SK-N-SH treated with all-trans-retinoic acid at 6 μM for 48 hours (cell line): ENCODE measurements around the gene SYNGR3.

Experiments
- ATAC-seq: fragments of 200-7000 bp; cut with Tn5 transposase; 3 replicates; pipeline ENCODE4 v1.9.1; 2020; ENCODE audit warnings: mild to moderate bottlenecking, moderate library complexity
- ARNTL ChIP-seq: fragments of 450-650 bp; formaldehyde crosslinking; IDR thresholded peaks from 2 replicates; pipeline ENCODE4 v1.5.0; 2020; ENCODE audit warnings: low read depth, mild to moderate bottlenecking, moderate library complexity, borderline replicate concordance
- BACH2 ChIP-seq: fragments of 250-450 bp; sonication (Bioruptor Pico); IDR thresholded peaks from 2 replicates; pipeline ENCODE4 v1.9.0; 2021; ENCODE audit warnings: mild to moderate bottlenecking, borderline replicate concordance
- CSDC2 ChIP-seq: fragments of 250-450 bp; sonication (Bioruptor Pico); IDR thresholded peaks from 2 replicates; pipeline ENCODE4 v1.5.0; 2020; ENCODE audit warnings: mild to moderate bottlenecking, moderate library complexity
- ESRRG ChIP-seq: fragments of 250-450 bp; sonication (Bioruptor Pico); IDR thresholded peaks from 2 replicates; pipeline ENCODE4 v1.6.1; 2021; ENCODE audit warnings: mild to moderate bottlenecking
- GLIS3 ChIP-seq: fragments of 250-450 bp; sonication (Bioruptor Pico); IDR thresholded peaks from 2 replicates; pipeline ENCODE4 v1.5.0; 2020; ENCODE audit warnings: mild to moderate bottlenecking, moderate library complexity
- ISL1 ChIP-seq: fragments of 250-450 bp; sonication (Bioruptor Pico); IDR thresholded peaks from 2 replicates; pipeline ENCODE4 v2.1.2; 2022; ENCODE audit warnings: mild to moderate bottlenecking, moderate library complexity
- OSR1 ChIP-seq: fragments of 250-450 bp; sonication (Bioruptor Pico); IDR thresholded peaks from 2 replicates; pipeline ENCODE4 v1.8.0; 2022; ENCODE audit warnings: moderate library complexity, mild to moderate bottlenecking, inconsistent platforms
- PPARA ChIP-seq: fragments of 250-450 bp; sonication (Bioruptor Pico); IDR thresholded peaks from 2 replicates; pipeline ENCODE4 v1.5.0; 2020; ENCODE audit warnings: mild to moderate bottlenecking, borderline replicate concordance
- RARB ChIP-seq: fragments of 250-450 bp; sonication (Bioruptor Pico); IDR thresholded peaks from 2 replicates; pipeline ENCODE4 v1.8.0; 2021; ENCODE audit warnings: mild to moderate bottlenecking, moderate library complexity
- SNAI2 ChIP-seq: fragments of 250-450 bp; sonication (Bioruptor Pico); IDR thresholded peaks from 2 replicates; pipeline ENCODE4 v1.5.0; 2020; ENCODE audit warnings: mild to moderate bottlenecking, moderate library complexity
- TOX ChIP-seq: fragments of 250-450 bp; sonication (Bioruptor Pico); IDR thresholded peaks from 2 replicates; pipeline ENCODE4 v1.8.0; 2021; ENCODE audit warnings: mild to moderate bottlenecking, moderate library complexity, borderline replicate concordance
- TSHZ2 ChIP-seq: fragments of 250-450 bp; sonication (Bioruptor Pico); IDR thresholded peaks from 2 replicates; pipeline ENCODE4 v1.5.0; 2020; ENCODE audit warnings: mild to moderate bottlenecking, moderate library complexity
- ZC3H10 ChIP-seq: fragments of 250-450 bp; sonication (Bioruptor Pico); IDR thresholded peaks from 2 replicates; pipeline ENCODE4 v1.5.1; 2021; ENCODE audit warnings: mild to moderate bottlenecking, moderate library complexity
- ZNF565 ChIP-seq: fragments of 450-650 bp; formaldehyde crosslinking; conservative IDR thresholded peaks from 2 replicates; pipeline ENCODE4 v1.5.0; 2020; ENCODE audit warnings: low read depth, mild to moderate bottlenecking, moderate library complexity
- ZNF70 ChIP-seq: fragments of 450-650 bp; formaldehyde crosslinking; IDR thresholded peaks from 2 replicates; pipeline ENCODE4 v1.5.0; 2020; ENCODE audit warnings: mild to moderate bottlenecking, moderate library complexity
- ZNF8 ChIP-seq: fragments of 450-650 bp; formaldehyde crosslinking; IDR thresholded peaks from 2 replicates; pipeline ENCODE4 v1.5.0; 2020; ENCODE audit warnings: mild to moderate bottlenecking, moderate library complexity
- TF ChIP-seq, protein P1 (sequence below): fragments of 250-450 bp; sonication (Bioruptor Pico); IDR thresholded peaks from 2 replicates; pipeline ENCODE4 v1.5.1; 2021; ENCODE audit warnings: mild to moderate bottlenecking, moderate library complexity
- TF ChIP-seq, protein P2 (sequence below): fragments of 250-450 bp; sonication (Bioruptor Pico); IDR thresholded peaks from 2 replicates; pipeline ENCODE4 v1.5.1; 2020; ENCODE audit warnings: low read depth, mild to moderate bottlenecking, moderate library complexity
- TF ChIP-seq, protein P3 (sequence below): fragments of 250-450 bp; sonication (Bioruptor Pico); IDR thresholded peaks from 2 replicates; pipeline ENCODE4 v1.8.0; 2021; ENCODE audit warnings: low read depth, mild to moderate bottlenecking, moderate library complexity, borderline replicate concordance

The SYNGR3 gene

GRCh38 chr16:2003827-2004641, 14.3 kb downstream of the SYNGR3 start:
- TF ChIP-seq SNAI2 (CRISPR knock-in tag) = no peak
- TF ChIP-seq TSHZ2 = no peak
- no peak for TF ChIP-seq BACH2
- no peak for TF ChIP-seq ZNF8 (CRISPR knock-in tag)
- TF ChIP-seq ZNF565 = no peak
- TF ChIP-seq ZNF70 (CRISPR knock-in tag) = no peak
- no peak for TF ChIP-seq TOX (CRISPR knock-in tag)
- TF ChIP-seq, protein P1, sequence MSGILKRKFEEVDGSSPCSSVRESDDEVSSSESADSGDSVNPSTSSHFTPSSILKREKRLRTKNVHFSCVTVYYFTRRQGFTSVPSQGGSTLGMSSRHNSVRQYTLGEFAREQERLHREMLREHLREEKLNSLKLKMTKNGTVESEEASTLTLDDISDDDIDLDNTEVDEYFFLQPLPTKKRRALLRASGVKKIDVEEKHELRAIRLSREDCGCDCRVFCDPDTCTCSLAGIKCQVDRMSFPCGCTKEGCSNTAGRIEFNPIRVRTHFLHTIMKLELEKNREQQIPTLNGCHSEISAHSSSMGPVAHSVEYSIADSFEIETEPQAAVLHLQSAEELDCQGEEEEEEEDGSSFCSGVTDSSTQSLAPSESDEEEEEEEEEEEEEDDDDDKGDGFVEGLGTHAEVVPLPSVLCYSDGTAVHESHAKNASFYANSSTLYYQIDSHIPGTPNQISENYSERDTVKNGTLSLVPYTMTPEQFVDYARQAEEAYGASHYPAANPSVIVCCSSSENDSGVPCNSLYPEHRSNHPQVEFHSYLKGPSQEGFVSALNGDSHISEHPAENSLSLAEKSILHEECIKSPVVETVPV (CRISPR knock-in tag) = no peak
- TF ChIP-seq ISL1 = no peak
- TF ChIP-seq ZC3H10 (CRISPR knock-in tag) = no peak
- TF ChIP-seq, protein P2, sequence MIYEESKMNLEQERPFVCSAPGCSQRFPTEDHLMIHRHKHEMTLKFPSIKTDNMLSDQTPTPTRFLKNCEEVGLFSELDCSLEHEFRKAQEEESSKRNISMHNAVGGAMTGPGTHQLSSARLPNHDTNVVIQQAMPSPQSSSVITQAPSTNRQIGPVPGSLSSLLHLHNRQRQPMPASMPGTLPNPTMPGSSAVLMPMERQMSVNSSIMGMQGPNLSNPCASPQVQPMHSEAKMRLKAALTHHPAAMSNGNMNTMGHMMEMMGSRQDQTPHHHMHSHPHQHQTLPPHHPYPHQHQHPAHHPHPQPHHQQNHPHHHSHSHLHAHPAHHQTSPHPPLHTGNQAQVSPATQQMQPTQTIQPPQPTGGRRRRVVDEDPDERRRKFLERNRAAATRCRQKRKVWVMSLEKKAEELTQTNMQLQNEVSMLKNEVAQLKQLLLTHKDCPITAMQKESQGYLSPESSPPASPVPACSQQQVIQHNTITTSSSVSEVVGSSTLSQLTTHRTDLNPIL (CRISPR knock-in tag) = no peak
- TF ChIP-seq PPARA (CRISPR knock-in tag) = no peak
- TF ChIP-seq OSR1 (CRISPR knock-in tag) = no peak
- TF ChIP-seq, protein P3, sequence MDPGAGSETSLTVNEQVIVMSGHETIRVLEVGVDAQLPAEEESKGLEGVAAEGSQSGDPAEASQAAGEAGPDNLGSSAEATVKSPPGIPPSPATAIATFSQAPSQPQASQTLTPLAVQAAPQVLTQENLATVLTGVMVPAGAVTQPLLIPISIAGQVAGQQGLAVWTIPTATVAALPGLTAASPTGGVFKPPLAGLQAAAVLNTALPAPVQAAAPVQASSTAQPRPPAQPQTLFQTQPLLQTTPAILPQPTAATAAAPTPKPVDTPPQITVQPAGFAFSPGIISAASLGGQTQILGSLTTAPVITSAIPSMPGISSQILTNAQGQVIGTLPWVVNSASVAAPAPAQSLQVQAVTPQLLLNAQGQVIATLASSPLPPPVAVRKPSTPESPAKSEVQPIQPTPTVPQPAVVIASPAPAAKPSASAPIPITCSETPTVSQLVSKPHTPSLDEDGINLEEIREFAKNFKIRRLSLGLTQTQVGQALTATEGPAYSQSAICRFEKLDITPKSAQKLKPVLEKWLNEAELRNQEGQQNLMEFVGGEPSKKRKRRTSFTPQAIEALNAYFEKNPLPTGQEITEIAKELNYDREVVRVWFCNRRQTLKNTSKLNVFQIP = no peak
- TF ChIP-seq RARB (CRISPR knock-in tag) = no peak
- TF ChIP-seq CSDC2 (CRISPR knock-in tag) = no peak
- no peak for TF ChIP-seq ARNTL (CRISPR knock-in tag)
- TF ChIP-seq ESRRG = no peak
- no peak for TF ChIP-seq GLIS3 (CRISPR knock-in tag)
- peak; percentile 91 for ATAC-seq

DNA sequence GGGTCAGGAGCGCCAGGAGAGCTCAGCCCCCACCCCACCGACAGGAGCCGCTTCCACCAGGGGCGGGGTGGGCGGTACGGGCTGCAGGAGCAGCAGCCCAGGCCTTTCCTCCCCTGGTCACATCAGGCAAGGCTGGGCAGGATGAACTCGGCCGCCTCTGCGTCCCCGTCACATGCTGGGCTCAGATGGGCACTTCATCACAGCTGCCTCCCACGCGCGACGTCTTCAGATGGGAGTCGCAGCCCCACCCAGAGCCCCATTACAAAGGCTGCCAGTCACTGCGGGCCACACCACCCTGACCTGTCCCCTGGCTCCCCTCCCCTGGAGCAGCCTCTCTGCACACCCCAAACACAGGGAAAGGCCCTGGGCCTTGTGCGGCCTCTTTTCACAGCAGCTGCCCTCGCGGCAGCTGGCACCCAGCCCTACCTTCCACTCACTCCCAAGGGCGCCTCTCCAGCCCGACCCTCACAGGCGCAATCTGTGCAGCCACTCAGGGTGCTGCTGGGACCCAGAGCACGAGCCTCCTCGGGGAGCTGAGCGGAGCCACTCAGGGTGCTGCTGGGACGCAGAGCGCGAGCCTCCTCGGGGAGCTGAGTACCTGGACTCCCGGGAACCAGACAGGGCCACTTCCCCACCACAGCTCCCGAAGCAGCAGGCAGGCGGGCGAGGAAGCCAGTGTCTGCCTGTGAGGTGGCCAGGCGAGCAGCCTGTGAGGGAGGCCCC, 15.2 kb downstream of the SYNGR3 start:
- no peak for ATAC-seq
- TF ChIP-seq RARB (CRISPR knock-in tag) (no peak), OSR1 (CRISPR knock-in tag) (no peak), PPARA (CRISPR knock-in tag) (no peak)
- TF ChIP-seq, protein P1 (CRISPR knock-in tag) = no peak
- TF ChIP-seq, protein P2 (CRISPR knock-in tag) = no peak
- TF ChIP-seq, all 23 proteins: peak for 0
